IMR-90 (cell line): ENCODE data around the gene SNRPE. TPM values are rescaled to one million over a fixed set of nuclear protein-coding genes. Genes with fewer than 3 reads are reported as not detected.
A peak's percentile ranks its signal among the peaks of the same experiment; 100 is the strongest.

Experiments used
- ATAC-seq: fragments of 200-7000 bp; cut with Tn5 transposase; 2 replicates; pipeline ENCODE4 v1.9.1; 2020; ENCODE audit warnings: low read depth, mild to moderate bottlenecking, moderate library complexity
- Bru-seq: library from RNA; stranded (reverse); fragments of 400-500 nt; gene quantifications from one replicate; lab custom pipeline; 2021; lab: Mats Ljungman, UMichigan
- BruChase-seq, 2 experiments: library from RNA; stranded (reverse); fragments of 400-500 nt; gene quantifications; one replicate each; lab custom pipeline; 2021; lab: Mats Ljungman, UMichigan
- BruUV-seq: library from RNA; stranded (reverse); fragments of 400-500 nt; replicated peaks from 2 replicates; lab custom pipeline; 2021; lab: Mats Ljungman, UMichigan
- CTCF ChIA-PET: fragments of 300-600 bp; formaldehyde crosslinking; extraction: SDS; loops from one replicate; lab custom pipeline; 2021; ENCODE audit warnings: antibody characterized with exemption; lab: Yijun Ruan, JAX
- POLR2A ChIA-PET: fragments of 300-600 bp; sonication (Branson Sonifier 250); formaldehyde crosslinking; loops from one replicate; lab custom pipeline; 2022; ENCODE audit warnings: antibody characterized with exemption; ENCODE audit not compliant: unreplicated experiment; lab: Charles Lee
- DNase-seq: peaks from one replicate; pipeline ENCODE4 v3.0.0; 2013
- H2AFZ ChIP-seq: replicated peaks from 2 replicates; pipeline ENCODE3; 2013; ENCODE audit warnings: low read length, mild to moderate bottlenecking; ENCODE audit not compliant: poor library complexity
- H2AK5ac ChIP-seq: 2 replicates; pipeline ENCODE4 v1.6.1; 2013; ENCODE audit warnings: low read depth, low read length, inconsistent platforms
- H2AK9ac ChIP-seq: replicated peaks from 2 replicates; pipeline ENCODE3; 2013; ENCODE audit warnings: mild to moderate bottlenecking, low read depth, low read length, moderate library complexity; ENCODE audit not compliant: poor library complexity
- H2BK120ac ChIP-seq: 2 replicates; pipeline ENCODE4 v1.6.1; 2013; ENCODE audit warnings: low read depth, low read length, inconsistent platforms
- H2BK15ac ChIP-seq: 3 replicates; pipeline ENCODE4 v1.6.1; 2013; ENCODE audit warnings: low read depth, low read length, inconsistent platforms
- H2BK20ac ChIP-seq: 2 replicates; pipeline ENCODE4 v1.6.1; 2013; ENCODE audit warnings: low read depth, mild to moderate bottlenecking, inconsistent platforms, low read length, moderate library complexity
- H2BK5ac ChIP-seq: 2 replicates; pipeline ENCODE4 v1.6.1; 2013; ENCODE audit warnings: mild to moderate bottlenecking, low read depth, low read length, inconsistent platforms; ENCODE audit not compliant: poor library complexity, severe bottlenecking
- H3K14ac ChIP-seq: replicated peaks from 2 replicates; pipeline ENCODE4 v1.6.1; 2013; ENCODE audit warnings: low read depth, low read length, inconsistent platforms
- H3K18ac ChIP-seq: 2 replicates; pipeline ENCODE4 v1.6.1; 2013; ENCODE audit warnings: low read depth, low read length, control low read depth
- H3K23ac ChIP-seq: 2 replicates; pipeline ENCODE4 v1.6.1; 2013; ENCODE audit warnings: low read depth, low read length, inconsistent platforms
- H3K27ac ChIP-seq: 2 replicates; pipeline ENCODE4 v1.5.1; 2013; ENCODE audit warnings: mild to moderate bottlenecking, control low read depth, low read length; ENCODE audit not compliant: insufficient read depth
- H3K27me3 ChIP-seq: 2 replicates; pipeline ENCODE4 v1.6.1; 2013; ENCODE audit warnings: low read length; ENCODE audit not compliant: control insufficient read depth, insufficient read depth
- H3K36me3 ChIP-seq: 2 replicates; pipeline ENCODE4 v1.6.1; 2013; ENCODE audit warnings: low read length, mixed read lengths; ENCODE audit not compliant: control insufficient read depth, insufficient read depth
- H3K4ac ChIP-seq: 2 replicates; pipeline ENCODE4 v1.6.1; 2013; ENCODE audit warnings: low read depth, low read length, inconsistent platforms
- H3K4me1 ChIP-seq: 2 replicates; pipeline ENCODE4 v1.6.1; 2013; ENCODE audit warnings: low read length, mixed read lengths; ENCODE audit not compliant: control insufficient read depth, insufficient read depth
- H3K4me2 ChIP-seq: 2 replicates; pipeline ENCODE4 v1.6.1; 2013; ENCODE audit warnings: low read depth, mild to moderate bottlenecking, control low read depth, low read length, moderate library complexity
- H3K4me3 ChIP-seq: 2 replicates; pipeline ENCODE4 v1.5.1; 2013; ENCODE audit warnings: low read depth, mild to moderate bottlenecking, control low read depth, low read length, moderate library complexity; ENCODE audit not compliant: insufficient read depth
- H3K56ac ChIP-seq: 2 replicates; pipeline ENCODE4 v1.6.1; 2013; ENCODE audit warnings: low read length, inconsistent platforms; ENCODE audit not compliant: insufficient read depth; ENCODE audit errors: extremely low read depth
- H3K79me1 ChIP-seq, 2 experiments: 2 replicates each; pipeline ENCODE4 v1.6.1; 2013; ENCODE audit warnings: low read length in 2 of 2, inconsistent platforms in 1 of 2, low read depth in 1 of 2
- H3K9ac ChIP-seq: 2 replicates; pipeline ENCODE4 v1.6.1; 2013; ENCODE audit warnings: low read depth, low read length, control low read depth
- H3K9me1 ChIP-seq: 2 replicates; pipeline ENCODE4 v1.6.1; 2013; ENCODE audit warnings: low read length, inconsistent platforms; ENCODE audit not compliant: insufficient read depth
- H3K9me3 ChIP-seq: 2 replicates; pipeline ENCODE4 v1.6.1; 2013; ENCODE audit warnings: low read length; ENCODE audit not compliant: control insufficient read depth, insufficient read depth
- H4K20me1 ChIP-seq: 2 replicates; pipeline ENCODE4 v1.6.1; 2013; ENCODE audit warnings: low read length, inconsistent platforms; ENCODE audit not compliant: insufficient read depth
- H4K5ac ChIP-seq: 2 replicates; pipeline ENCODE4 v1.6.1; 2013; ENCODE audit warnings: mild to moderate bottlenecking, low read depth, low read length, control low read depth
- H4K8ac ChIP-seq, 2 experiments: 2 replicates each; pipeline ENCODE4 v1.6.1; 2013; ENCODE audit warnings: low read depth in 2 of 2, low read length in 2 of 2, control low read depth in 1 of 2, inconsistent platforms in 1 of 2
- H4K91ac ChIP-seq: 2 replicates; pipeline ENCODE4 v1.6.1; 2013; ENCODE audit warnings: low read depth, low read length, inconsistent platforms; ENCODE audit not compliant: insufficient read depth
- CEBPB ChIP-seq: IDR thresholded peaks from 2 replicates; pipeline ENCODE4 v1.6.1; 2012; ENCODE audit warnings: low read depth, low read length, improper control_type of control experiment
- CHD1 ChIP-seq: IDR thresholded peaks from 2 replicates; pipeline ENCODE4 v1.6.1; 2012; ENCODE audit warnings: low read depth, low read length, improper control_type of control experiment
- CTCF ChIP-seq: conservative IDR thresholded peaks from 2 replicates; pipeline ENCODE4 v1.5.1; 2012; ENCODE audit warnings: mild to moderate bottlenecking, low read depth, low read length, improper control_type of control experiment
- FOS ChIP-seq: fragments of 150-350 bp; IDR thresholded peaks from 2 replicates; pipeline ENCODE4 v1.6.1; 2016; ENCODE audit warnings: low read depth, low read length
- MAFK ChIP-seq: IDR thresholded peaks from 2 replicates; pipeline ENCODE4 v1.6.1; 2012; ENCODE audit warnings: low read depth, low read length, improper control_type of control experiment
- MXI1 ChIP-seq: IDR thresholded peaks from 2 replicates; pipeline ENCODE4 v1.6.1; 2012; ENCODE audit warnings: low read depth, mild to moderate bottlenecking, low read length, moderate library complexity, borderline replicate concordance
- RAD21 ChIP-seq: IDR thresholded peaks from 2 replicates; pipeline ENCODE4 v1.6.1; 2012; ENCODE audit warnings: low read length, improper control_type of control experiment
- RFX5 ChIP-seq: IDR thresholded peaks from 2 replicates; pipeline ENCODE4 v1.8.0; 2012; ENCODE audit warnings: low read depth, mild to moderate bottlenecking, low read length, moderate library complexity
- USF2 ChIP-seq: fragments of 150-350 bp; IDR thresholded peaks from 2 replicates; pipeline ENCODE4 v1.6.1; 2017; ENCODE audit warnings: mild to moderate bottlenecking, antibody characterized with exemption, low read length, low read depth
- WGBS, 2 experiments: methylation state at CpG; one replicate each; pipeline versions ENCODE4 v1.1.5 to v1.1.7; 2013; ENCODE audit warnings: missing lambda C conversion rate in 2 of 2; ENCODE audit not compliant: insufficient read length in 1 of 2; ENCODE audit errors: extremely low coverage in 2 of 2; 5-methylcytosine and 5-hydroxymethylcytosine counted together
- dilution Hi-C: fragments of 300-500 bp; cut with HindIII; formaldehyde crosslinking; loops from one replicate; pipeline ENCODE4 v1.14.3; 2018; ENCODE audit warnings: low sequenced_read_pairs; ENCODE audit not compliant: unreplicated experiment
- in situ Hi-C: fragments of 300-500 bp; cut with MboI; formaldehyde crosslinking; loops from 3 replicates; pipeline ENCODE4 v1.14.3; 2019; ENCODE audit warnings: low sequenced_read_pairs, inconsistent platforms, mixed read lengths
- intact Hi-C: fragments of 100-400 bp; cut with micrococcal nuclease; formaldehyde crosslinking; loops from 2 replicates; pipeline ENCODE4 v1.10.0; 2022
- long read RNA-seq: library from polyadenylated mRNA; unstranded; transcript quantifications from one replicate; pipeline ENCODE4 v2.0.0, GENCODE V29; 2021; ENCODE audit not compliant: unreplicated experiment
- polyA plus RNA-seq, 3 experiments: library from polyadenylated mRNA; depleted of rRNA; stranded (reverse); fragments of >200 nt; gene quantifications; 2 replicates each; pipeline ENCODE4 v1.2.3, GENCODE V29; 2012; ENCODE audit warnings: low replicate concordance in 1 of 3
- total RNA-seq: library from RNA; depleted of rRNA; stranded (reverse); fragments of >200 nt; gene quantifications from 2 replicates; pipeline ENCODE4 v1.2.3, GENCODE V29; 2012; rRNA removed
- TF ChIP-seq, protein P1 (sequence below): fragments of 150-350 bp; IDR thresholded peaks from 2 replicates; pipeline ENCODE4 v1.6.1; 2016; ENCODE audit warnings: low read depth, mild to moderate bottlenecking, low read length, moderate library complexity, borderline replicate concordance

The SNRPE gene
- 43.6 and 118 TPM in 2 replicates for total RNA-seq
- polyA plus RNA-seq (2012; rRNA removed), result 178 and 219 TPM in 2 replicates
- 15.8 and 48.1 TPM in 2 replicates for polyA plus RNA-seq (2012; cell fraction: cytosol; rRNA removed)
- polyA plus RNA-seq (2012; cell fraction: nucleus; rRNA removed; ENCODE audit: low replicate concordance), result 12.1 and 50.7 TPM in 2 replicates
- Bru-seq, nascent RNA, result percentile 85 among the genes with signal in this experiment
- BruChase-seq, experiment 1, labeled RNA remaining after a 6-hour chase, result percentile 67 among the genes with signal in this experiment
- percentile 63 among the genes with signal in this experiment for BruChase-seq, experiment 2, labeled RNA remaining after a 2-hour chase
- long read RNA-seq, transcript SNRPE-202 (5 exons, 942 nt), result major isoform, 45 of 47 reads
- long read RNA-seq, partial matches to known transcripts, result 0 of 47 reads
- long read RNA-seq, other reads (novel, unspliced or antisense), result 2 of 47 reads

- intact Hi-C loops, result loop anchor here (2.0 to 5.0 kb wide), 3 partner anchors 267 to 501 kb away; no protein-coding TSS in a partner anchor
- Histone ChIP-seq H3K4me3 (peak within 1 kb of the TSS; percentile 75), H2AK5ac (peak within 1 kb of the TSS; percentile 100), H3K27ac (peak within 1 kb of the TSS; percentile 92), H3K9me1 (peaks cover 3% of the 10 kb centered on the region; the same call in 1 of the 2 replicates), H4K20me1 (no peaks in the 10 kb centered on the region; the same call in 1 of the 2 replicates), H3K4me1 (peaks cover 8% of the 10 kb centered on the region; the same call in 1 of the 2 replicates), H4K5ac (peak within 1 kb of the TSS; percentile 96), H3K23ac (peak within 1 kb of the TSS; percentile 91), H3K9ac (peak within 1 kb of the TSS; percentile 93), H3K79me1 (peaks cover 24 to 29% of the 10 kb centered on the region in 2 experiments), H3K14ac (peak within 1 kb of the TSS; percentile 95), H2BK20ac (peak within 1 kb of the TSS; percentile 36; the same call in 1 of the 2 replicates), H3K27me3 (no peaks in the 10 kb centered on the region), H4K91ac (peak within 1 kb of the TSS; percentile 99), H3K56ac (peak within 1 kb of the TSS; percentile 92), H2BK5ac (peak within 1 kb of the TSS; percentile 93), H2BK15ac (peak within 1 kb of the TSS; percentile 98; the same call in 1 of the 3 replicates), H2AK9ac (peak within 1 kb of the TSS; percentile 100), H3K36me3 (peaks cover 15% of the 10 kb centered on the region), H2AFZ (peak within 1 kb of the TSS; percentile 99), H3K4ac (peak within 1 kb of the TSS; percentile 98), H2BK120ac (peak within 1 kb of the TSS; percentile 90), H4K8ac (peak within 1 kb of the TSS; percentile 97 to 100), H3K9me3 (no peaks in the 10 kb centered on the region), H3K18ac (peak within 1 kb of the TSS; percentile 71), H3K4me2 (peak within 1 kb of the TSS; percentile 94)
- in situ Hi-C loops, result loop anchor here (10.0 kb wide), 1 partner anchor 503 kb away; no protein-coding TSS in a partner anchor
- ATAC-seq (peak; percentile 96), DNase-seq (peak; percentile 98)
- CTCF ChIA-PET, result interaction anchor here (0.6 to 1.3 kb wide), 4 partner anchors 9 to 319 kb away, joined by 3 to 4 read pairs (median 4); no protein-coding TSS in a partner anchor
- POLR2A ChIA-PET, result no interaction called here
- 0% methylated on average over 33 of the region's 48 CpGs; no CpG with 5 or more reads in 1 of the 2 experiments for WGBS, 2 experiments
- dilution Hi-C loops, result loop anchor here (25.0 kb wide), 2 partner anchors 276 to 526 kb away; no protein-coding TSS in a partner anchor
- no TSS peak for BruUV-seq
- TF ChIP-seq CEBPB (no peak), RAD21 (peak; percentile 95), USF2 (peak; percentile 95), MXI1 (peak; percentile 93), CHD1 (no peak; the same call in 1 of the 2 replicates), MAFK (no peak), CTCF (peak; percentile 90), RFX5 (no peak), FOS (peak; percentile 20; the same call in 1 of the 2 replicates)
- TF ChIP-seq, protein P1, sequence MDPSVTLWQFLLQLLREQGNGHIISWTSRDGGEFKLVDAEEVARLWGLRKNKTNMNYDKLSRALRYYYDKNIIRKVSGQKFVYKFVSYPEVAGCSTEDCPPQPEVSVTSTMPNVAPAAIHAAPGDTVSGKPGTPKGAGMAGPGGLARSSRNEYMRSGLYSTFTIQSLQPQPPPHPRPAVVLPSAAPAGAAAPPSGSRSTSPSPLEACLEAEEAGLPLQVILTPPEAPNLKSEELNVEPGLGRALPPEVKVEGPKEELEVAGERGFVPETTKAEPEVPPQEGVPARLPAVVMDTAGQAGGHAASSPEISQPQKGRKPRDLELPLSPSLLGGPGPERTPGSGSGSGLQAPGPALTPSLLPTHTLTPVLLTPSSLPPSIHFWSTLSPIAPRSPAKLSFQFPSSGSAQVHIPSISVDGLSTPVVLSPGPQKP, result peak; percentile 86; the same call in 1 of the 2 replicates
These were observed at the start of gene SNRPE for GRCh38 chr1:203861379-203862184. SNRPE (plus strand) TSS chr1:203861599; CDS start chr1:203861660, 61 bp downstream.
